NB4 (cell line): ENCODE results near the gene RASIP1.

Source experiments
- DNase-seq: peaks from one replicate; pipeline ENCODE4 v3.0.0; 2010; ENCODE audit warnings: low read depth
- H3K4me3 ChIP-seq: one replicate; pipeline ENCODE4 v1.5.1; 2011; ENCODE audit warnings: mild to moderate bottlenecking, low read depth, low read length, moderate library complexity
- MAX ChIP-seq: IDR thresholded peaks from 2 replicates; pipeline ENCODE4 v1.6.1; 2011; ENCODE audit warnings: low read depth, low read length
- MYC ChIP-seq: IDR thresholded peaks from 2 replicates; pipeline ENCODE4 v1.6.1; 2011; ENCODE audit warnings: low read depth, low read length
- POLR2A ChIP-seq: IDR thresholded peaks from 2 replicates; pipeline ENCODE4 v1.6.1; 2011; ENCODE audit warnings: mild to moderate bottlenecking; ENCODE audit not compliant: insufficient read length; ENCODE audit errors: extremely low read depth
- TF ChIP-seq, protein P1 (sequence below): IDR thresholded peaks from one replicate; pipeline ENCODE4 v1.5.1; 2012; ENCODE audit warnings: low read depth, low read length

RASIP1 gene

DNA sequence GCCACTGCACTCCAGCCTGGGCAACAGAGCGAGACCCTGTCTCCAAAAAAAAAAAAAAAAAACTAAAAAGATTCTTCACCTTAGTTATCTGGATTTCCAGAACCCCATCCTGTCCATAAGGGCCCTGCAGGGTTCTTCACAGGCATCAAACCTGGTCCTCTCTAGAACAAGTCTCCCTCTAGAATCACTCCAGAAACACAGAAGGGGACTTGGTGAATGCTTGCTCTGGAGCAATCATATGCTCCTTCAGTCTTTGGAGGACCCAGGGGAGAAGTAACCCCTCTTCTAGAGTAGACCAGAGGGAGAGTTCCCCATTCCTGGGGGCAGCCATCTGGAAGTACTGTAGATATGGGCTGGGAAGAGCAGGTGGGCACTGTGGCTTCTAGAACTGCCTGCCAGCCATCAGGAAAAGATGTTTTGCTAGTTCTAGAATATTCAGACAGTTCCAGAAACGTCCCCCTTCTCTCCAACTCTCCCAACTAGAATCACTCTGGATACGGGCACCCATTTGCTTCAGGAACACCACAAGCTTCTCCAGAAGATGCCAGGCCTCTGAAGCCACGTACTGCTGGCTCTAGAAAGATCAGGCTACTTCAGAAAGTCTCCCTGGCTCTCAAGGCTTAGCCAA, 9.3 kb upstream of the RASIP1 start:
- TF ChIP-seq, protein P1, sequence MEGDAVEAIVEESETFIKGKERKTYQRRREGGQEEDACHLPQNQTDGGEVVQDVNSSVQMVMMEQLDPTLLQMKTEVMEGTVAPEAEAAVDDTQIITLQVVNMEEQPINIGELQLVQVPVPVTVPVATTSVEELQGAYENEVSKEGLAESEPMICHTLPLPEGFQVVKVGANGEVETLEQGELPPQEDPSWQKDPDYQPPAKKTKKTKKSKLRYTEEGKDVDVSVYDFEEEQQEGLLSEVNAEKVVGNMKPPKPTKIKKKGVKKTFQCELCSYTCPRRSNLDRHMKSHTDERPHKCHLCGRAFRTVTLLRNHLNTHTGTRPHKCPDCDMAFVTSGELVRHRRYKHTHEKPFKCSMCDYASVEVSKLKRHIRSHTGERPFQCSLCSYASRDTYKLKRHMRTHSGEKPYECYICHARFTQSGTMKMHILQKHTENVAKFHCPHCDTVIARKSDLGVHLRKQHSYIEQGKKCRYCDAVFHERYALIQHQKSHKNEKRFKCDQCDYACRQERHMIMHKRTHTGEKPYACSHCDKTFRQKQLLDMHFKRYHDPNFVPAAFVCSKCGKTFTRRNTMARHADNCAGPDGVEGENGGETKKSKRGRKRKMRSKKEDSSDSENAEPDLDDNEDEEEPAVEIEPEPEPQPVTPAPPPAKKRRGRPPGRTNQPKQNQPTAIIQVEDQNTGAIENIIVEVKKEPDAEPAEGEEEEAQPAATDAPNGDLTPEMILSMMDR = no peak
- TF ChIP-seq MYC (no peak), MAX (no peak), POLR2A (no peak)

GRCh38 chr19:48746738-48747575, 6.5 kb upstream of the RASIP1 start, which contains the start of gene IZUMO1:
TSS of gene IZUMO1 (minus strand) at chr19:48746909. CDS start at chr19:48745859, 1,050 bp downstream.
- no peak for TF ChIP-seq MAX
- TF ChIP-seq MYC = no peak
- TF ChIP-seq, protein P1 = no peak
- DNase-seq = no peak
- no peak within 1 kb of the TSS for H3K4me3 ChIP-seq

More for the DNA sequence above, 9.3 kb upstream of the RASIP1 start:
- no peak for DNase-seq
- H3K4me3 ChIP-seq = no peak overlapping the region

DNA sequence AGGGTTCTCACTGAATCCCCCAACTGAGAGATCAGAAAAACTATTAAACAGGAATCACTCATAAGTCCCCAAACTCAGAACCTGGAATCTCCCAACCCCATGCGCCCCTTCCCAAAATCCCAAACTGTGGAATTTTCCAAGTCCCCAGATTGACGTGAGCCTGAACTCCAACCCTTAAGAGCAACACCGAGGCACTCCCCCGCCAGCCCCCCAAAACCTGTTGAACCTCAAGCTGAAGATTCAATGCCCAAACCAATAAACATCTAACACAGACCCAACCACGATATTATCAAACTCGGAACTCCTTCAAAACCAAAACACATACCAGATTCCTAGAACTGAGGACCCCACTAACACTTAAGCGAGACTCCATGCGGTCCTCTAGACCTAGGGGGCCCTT, 5.7 kb upstream of the RASIP1 start:
- no peak for DNase-seq
- TF ChIP-seq POLR2A = no peak
- no peak for TF ChIP-seq MYC
- no peak for TF ChIP-seq MAX
- TF ChIP-seq, protein P1 = no peak
- no peak overlapping the region for H3K4me3 ChIP-seq

- DNase-seq = peak; percentile 89
- TF ChIP-seq, protein P1 = no peak
- TF ChIP-seq MAX = no peak
- peak; percentile 95 for TF ChIP-seq MYC
- TF ChIP-seq POLR2A = no peak
- H3K4me3 ChIP-seq = no peak overlapping the region
Observed at GRCh38 chr19:48745208-48745995, 5.0 kb upstream of the RASIP1 start.

- H3K4me3 ChIP-seq = no peak overlapping the region
- no peak for DNase-seq
- TF ChIP-seq MYC = no peak
- TF ChIP-seq, protein P1 = no peak
- TF ChIP-seq MAX = no peak
- no peak for TF ChIP-seq POLR2A
Observed at GRCh38 chr19:48742096-48742495, 1.7 kb upstream of the RASIP1 start.
